WTC11 (cell line): ENCODE results near the gene PKMYT1. TPM values are rescaled to one million over a fixed set of nuclear protein-coding genes. Genes with fewer than 3 reads are reported as not detected.

Experiments used
- AFF4 ChIP-seq: sonication (generic); formaldehyde crosslinking; IDR thresholded peaks from 2 replicates; pipeline ENCODE4 v1.8.1; 2023; ENCODE audit warnings: mild to moderate bottlenecking, missing genetic modification reagents, borderline replicate concordance
- ARID4B ChIP-seq: sonication (generic); formaldehyde crosslinking; IDR thresholded peaks from 2 replicates; pipeline ENCODE4 v1.8.0; 2023; ENCODE audit warnings: missing genetic modification reagents, mild to moderate bottlenecking, borderline replicate concordance
- ATF3 ChIP-seq: sonication (generic); formaldehyde crosslinking; conservative IDR thresholded peaks from 2 replicates; pipeline ENCODE4 v1.8.1; 2022; ENCODE audit warnings: mild to moderate bottlenecking, missing genetic modification reagents
- EMX1 ChIP-seq: fragments of 250-450 bp; sonication (Bioruptor Pico); IDR thresholded peaks from 2 replicates; pipeline ENCODE4 v1.8.0; 2021; ENCODE audit warnings: mild to moderate bottlenecking
- ERG ChIP-seq: fragments of 250-450 bp; sonication (Bioruptor Pico); IDR thresholded peaks from 2 replicates; pipeline ENCODE4 v1.8.0; 2021; ENCODE audit warnings: mild to moderate bottlenecking
- GABPB1 ChIP-seq: sonication (generic); formaldehyde crosslinking; IDR thresholded peaks from 2 replicates; pipeline ENCODE4 v1.8.1; 2023; ENCODE audit warnings: mild to moderate bottlenecking, missing genetic modification reagents
- HMGA2 ChIP-seq: fragments of 250-450 bp; sonication (Bioruptor Pico); IDR thresholded peaks from 2 replicates; pipeline ENCODE4 v1.4.0; 2021; ENCODE audit warnings: mild to moderate bottlenecking, moderate library complexity
- JUN ChIP-seq: sonication (generic); formaldehyde crosslinking; IDR thresholded peaks from 2 replicates; pipeline ENCODE4 v1.8.0; 2023; ENCODE audit warnings: mild to moderate bottlenecking, missing genetic modification reagents
- SMAD3 ChIP-seq: sonication (generic); formaldehyde crosslinking; IDR thresholded peaks from 2 replicates; pipeline ENCODE4 v1.8.0; 2022; ENCODE audit warnings: missing genetic modification reagents, mild to moderate bottlenecking, borderline replicate concordance
- SMAD4 ChIP-seq: sonication (generic); formaldehyde crosslinking; IDR thresholded peaks from 2 replicates; pipeline ENCODE4 v1.8.0; 2022; ENCODE audit warnings: mild to moderate bottlenecking, missing genetic modification reagents
- SP1 ChIP-seq: sonication (generic); formaldehyde crosslinking; conservative IDR thresholded peaks from 2 replicates; pipeline ENCODE4 v1.8.1; 2022; ENCODE audit warnings: missing genetic modification reagents
- ZBTB21 ChIP-seq: sonication (generic); formaldehyde crosslinking; IDR thresholded peaks from 2 replicates; pipeline ENCODE4 v1.8.1; 2023; ENCODE audit warnings: mild to moderate bottlenecking, missing genetic modification reagents, borderline replicate concordance
- ZBTB43 ChIP-seq: sonication (generic); formaldehyde crosslinking; IDR thresholded peaks from 2 replicates; pipeline ENCODE4 v1.8.1; 2023; ENCODE audit warnings: mild to moderate bottlenecking, missing genetic modification reagents
- ZSCAN18 ChIP-seq: fragments of 250-450 bp; sonication (Bioruptor Pico); IDR thresholded peaks from 2 replicates; pipeline ENCODE4 v2.1.2; 2022; ENCODE audit warnings: mild to moderate bottlenecking, moderate library complexity
- total RNA-seq: library from RNA; stranded (reverse); gene quantifications from 3 replicates; pipeline ENCODE4 v1.2.3, GENCODE V29; 2021

Gene PKMYT1
- total RNA-seq, 1 experiment from 2014 or later: 120 TPM

GRCh38 chr16:3007957-3008689 is 27.9 kb upstream of the PKMYT1 start (continued):
- TF ChIP-seq ARID4B (CRISPR knock-in tag) (peak; percentile 30; the same call in 1 of the 2 replicates), ERG (CRISPR knock-in tag) (peak; percentile 92), ZSCAN18 (CRISPR knock-in tag) (no peak), EMX1 (CRISPR knock-in tag) (0 out of 2 replicates have a peak, but pooled peaks have one; percentile 74), SP1 (CRISPR knock-in tag) (peak; percentile 78), AFF4 (CRISPR knock-in tag) (0 out of 2 replicates have a peak, but pooled peaks have one; percentile 31), SMAD4 (CRISPR knock-in tag) (no peak), JUN (CRISPR knock-in tag) (no peak), GABPB1 (CRISPR knock-in tag) (no peak), ZBTB43 (CRISPR knock-in tag) (no peak), ZBTB21 (CRISPR knock-in tag) (no peak), ATF3 (CRISPR knock-in tag) (no peak), HMGA2 (no peak), SMAD3 (CRISPR knock-in tag) (no peak)
- TF ChIP-seq, all 79 proteins: peak for 26
